Midbrain (tissue), 1 donor: ENCODE measurements around the gene GARIN5B.
"Not testable (repeated sequence)": the region's sequence is repeated elsewhere in the genome, so short reads cannot be mapped to it uniquely, and the experiment has no call there.

Experiments
- DNase-seq: peaks from one replicate; lab custom pipeline; 2025; lab: John Stamatoyannopoulos, UW

Gene GARIN5B

GRCh38 chr19:55348317-55349034 is 14.6 kb downstream of the GARIN5B start:
- DNase-seq: no peak

DNA sequence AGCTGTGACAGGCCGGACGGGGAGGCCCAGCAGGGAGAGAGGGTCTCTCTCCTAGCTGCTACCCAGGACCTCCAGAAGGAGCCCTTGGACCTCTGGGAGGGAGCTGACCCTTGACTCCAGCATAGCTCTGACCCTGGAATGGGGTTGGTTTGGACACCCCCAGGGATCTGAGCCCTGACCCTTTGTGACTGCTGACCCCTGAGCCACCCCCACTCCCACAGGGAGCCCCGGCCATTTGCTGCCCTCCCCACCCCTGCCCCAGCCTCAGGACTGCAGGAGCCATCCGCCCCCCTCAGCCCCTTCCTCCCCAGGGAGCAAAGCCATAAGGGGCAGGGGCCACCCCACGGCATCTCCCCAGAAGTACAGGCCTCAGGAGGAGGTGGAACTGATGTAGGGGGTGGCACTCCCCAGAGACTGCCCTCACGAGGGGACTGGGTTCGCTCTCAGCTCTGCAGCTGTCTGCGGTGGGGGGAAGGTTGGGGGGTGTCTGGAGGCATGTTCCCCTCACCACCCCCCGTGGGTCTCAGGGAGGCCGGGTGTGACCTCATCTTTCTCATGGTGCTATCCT is 15.5 kb downstream of the GARIN5B start:
- no peak for DNase-seq

DNA sequence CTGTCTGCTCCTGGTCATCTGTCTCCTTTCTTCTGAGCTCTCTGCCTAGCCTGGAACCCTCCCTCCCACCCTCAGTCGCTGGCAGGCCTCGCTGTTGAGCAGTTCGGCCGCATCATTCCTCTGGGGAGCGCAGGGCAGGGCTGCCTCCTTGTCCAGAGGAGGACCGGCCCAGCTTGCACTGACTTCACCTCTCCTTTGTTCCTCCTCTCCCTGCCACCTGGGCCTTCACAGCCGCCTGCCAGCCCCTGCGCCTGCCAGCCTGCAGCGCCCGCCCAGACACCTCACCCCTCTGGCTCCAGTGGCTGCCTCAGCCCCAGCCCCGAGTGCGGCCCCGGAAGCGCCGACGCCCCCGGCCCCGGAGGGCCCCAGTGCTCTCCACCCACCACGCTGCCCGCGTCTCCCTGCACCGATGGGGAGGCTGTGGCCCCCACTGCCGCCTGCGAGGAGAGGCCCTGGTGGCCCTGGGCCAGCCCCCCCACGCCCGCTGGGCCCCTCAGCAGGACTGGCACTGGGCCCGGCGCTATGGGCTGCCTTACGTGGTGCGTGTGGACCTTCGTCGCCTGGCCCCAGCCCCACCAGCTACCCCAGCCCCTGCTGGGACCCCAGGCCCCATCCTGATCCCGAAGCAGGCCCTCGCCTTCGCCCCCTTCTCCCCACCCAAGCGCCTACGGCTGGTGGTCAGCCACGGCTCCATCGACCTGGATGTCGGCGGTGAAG is 16.2 kb downstream of the GARIN5B start:
- no peak for DNase-seq

DNA sequence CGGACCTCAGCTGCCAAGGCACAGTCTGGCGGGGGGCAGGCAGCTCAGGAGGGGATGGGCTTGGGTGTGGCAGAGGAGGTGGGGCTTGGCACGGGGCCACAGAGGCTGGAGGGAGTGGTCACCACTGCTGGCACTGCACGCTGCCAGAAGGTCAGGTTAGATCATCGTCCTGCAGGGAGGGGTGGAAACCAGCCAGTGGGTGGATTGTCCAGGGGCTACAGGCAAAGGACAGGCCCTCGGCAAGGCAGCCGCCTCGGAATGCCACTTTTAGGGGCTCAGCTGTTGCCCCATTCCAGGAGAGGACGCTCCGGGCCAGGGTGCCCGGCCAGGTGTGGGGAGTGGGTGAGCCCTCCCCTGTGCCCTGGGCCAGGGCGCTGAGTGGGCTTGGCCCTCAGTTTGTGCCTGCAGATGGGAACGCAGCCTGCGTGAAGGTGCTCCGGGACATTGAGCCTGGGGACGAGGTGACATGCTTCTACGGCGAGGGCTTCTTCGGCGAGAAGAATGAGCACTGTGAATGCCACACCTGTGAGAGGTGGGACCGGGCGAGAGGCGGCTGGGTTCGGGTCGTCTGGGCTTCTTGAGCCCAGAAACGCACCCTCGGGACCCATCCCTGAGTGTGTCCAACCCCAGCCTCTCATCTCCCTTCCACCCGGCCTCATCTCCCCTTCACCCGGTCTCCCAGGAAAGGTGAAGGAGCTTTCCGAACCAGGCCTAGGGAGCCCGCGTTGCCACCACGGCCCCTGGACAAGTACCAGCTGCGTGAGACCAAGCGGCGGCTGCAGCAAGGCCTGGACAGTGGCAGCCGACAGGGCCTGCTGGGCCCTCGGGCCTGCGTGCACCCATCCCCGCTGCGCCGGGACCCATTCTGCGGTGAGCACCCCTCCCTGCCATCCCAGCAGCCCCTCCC is 17.0 kb downstream of the GARIN5B start:
- DNase-seq: no peak

DNA sequence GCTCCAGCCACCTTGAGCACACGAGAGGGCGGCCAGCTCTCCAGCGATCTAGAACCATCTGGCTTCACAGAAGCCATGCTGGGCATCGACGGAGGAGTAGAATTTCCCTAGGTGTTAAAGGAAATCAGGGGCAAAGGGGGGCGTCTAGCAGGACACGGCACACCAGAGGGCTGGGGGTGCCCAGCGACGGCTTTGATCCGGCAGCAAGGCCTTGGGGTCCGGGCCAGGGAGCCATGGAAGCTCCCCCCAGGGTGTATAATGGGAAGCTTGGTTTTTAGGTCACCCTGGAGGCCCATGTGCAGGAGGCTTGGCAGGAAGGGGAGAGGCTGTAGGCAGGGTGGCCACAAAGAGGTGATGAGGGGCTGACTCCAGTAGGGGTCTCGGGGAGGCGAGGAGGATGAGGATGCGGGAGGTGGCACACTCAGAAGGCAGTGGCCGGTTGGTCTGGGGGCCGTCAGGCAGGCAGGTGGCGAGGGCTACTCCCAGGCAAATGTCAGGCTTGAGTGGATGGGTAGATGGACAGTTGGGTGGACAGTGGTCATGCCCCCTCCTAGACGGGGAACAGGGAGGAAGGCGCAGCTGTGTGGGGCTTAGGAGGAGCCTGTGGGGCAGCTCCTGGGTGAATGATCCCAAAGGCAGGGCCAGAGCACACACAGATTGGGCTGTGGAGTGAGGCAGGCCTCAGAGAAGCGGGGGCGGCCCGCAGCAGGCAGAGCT is 17.8 kb downstream of the GARIN5B start:
- no peak for DNase-seq

GRCh38 chr19:55344444-55344843 is 18.6 kb downstream of the GARIN5B start:
- peak; percentile 52 for DNase-seq

- DNase-seq: no peak
These were observed 21.2 kb downstream of the GARIN5B start for GRCh38 chr19:55341595-55342531.

DNA sequence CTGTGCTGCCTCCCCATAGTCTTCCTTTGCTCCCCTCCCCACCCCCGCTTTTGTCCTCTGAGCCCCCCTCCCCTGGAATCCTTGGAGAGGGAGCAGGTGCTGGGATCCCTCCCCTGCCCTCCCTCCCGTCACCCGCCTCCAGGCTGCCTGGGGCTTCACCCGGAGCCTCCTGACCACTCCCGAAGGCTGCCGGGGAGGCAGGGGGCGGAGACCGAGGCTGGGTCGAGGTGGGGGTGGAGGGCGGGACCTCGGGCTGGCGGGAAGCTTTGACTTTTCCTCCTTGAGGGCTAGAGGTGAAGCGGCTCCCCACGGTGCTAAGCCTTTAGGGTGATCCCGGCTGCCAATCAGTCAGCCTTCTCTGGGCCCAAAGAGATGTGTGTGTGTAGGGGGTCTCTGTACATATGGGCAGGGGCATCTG is 21.9 kb downstream of the GARIN5B start:
- peak; percentile 33 for DNase-seq

DNA sequence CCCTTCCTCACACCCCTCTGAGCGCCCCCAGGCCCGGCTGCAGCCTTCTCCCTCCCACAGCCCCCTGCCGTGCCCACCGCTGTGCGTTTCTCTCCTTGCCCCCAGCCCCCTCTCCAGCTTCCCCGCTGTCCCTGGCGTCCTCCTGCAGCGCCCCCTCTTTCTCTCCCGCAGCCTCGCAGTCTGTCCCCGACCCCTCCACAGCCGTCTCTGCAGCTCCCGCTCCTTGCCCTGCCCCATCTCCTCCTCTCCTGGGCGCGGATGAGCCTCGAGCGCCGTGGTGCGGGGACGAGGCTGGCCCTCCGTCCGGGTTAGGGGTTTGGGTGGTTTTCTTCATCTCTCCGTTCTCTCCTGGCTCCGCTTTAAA is 22.3 kb downstream of the GARIN5B start:
- no peak for DNase-seq

GRCh38 chr19:55339889-55340783 is 22.9 kb downstream of the GARIN5B start:
- no peak for DNase-seq

DNA sequence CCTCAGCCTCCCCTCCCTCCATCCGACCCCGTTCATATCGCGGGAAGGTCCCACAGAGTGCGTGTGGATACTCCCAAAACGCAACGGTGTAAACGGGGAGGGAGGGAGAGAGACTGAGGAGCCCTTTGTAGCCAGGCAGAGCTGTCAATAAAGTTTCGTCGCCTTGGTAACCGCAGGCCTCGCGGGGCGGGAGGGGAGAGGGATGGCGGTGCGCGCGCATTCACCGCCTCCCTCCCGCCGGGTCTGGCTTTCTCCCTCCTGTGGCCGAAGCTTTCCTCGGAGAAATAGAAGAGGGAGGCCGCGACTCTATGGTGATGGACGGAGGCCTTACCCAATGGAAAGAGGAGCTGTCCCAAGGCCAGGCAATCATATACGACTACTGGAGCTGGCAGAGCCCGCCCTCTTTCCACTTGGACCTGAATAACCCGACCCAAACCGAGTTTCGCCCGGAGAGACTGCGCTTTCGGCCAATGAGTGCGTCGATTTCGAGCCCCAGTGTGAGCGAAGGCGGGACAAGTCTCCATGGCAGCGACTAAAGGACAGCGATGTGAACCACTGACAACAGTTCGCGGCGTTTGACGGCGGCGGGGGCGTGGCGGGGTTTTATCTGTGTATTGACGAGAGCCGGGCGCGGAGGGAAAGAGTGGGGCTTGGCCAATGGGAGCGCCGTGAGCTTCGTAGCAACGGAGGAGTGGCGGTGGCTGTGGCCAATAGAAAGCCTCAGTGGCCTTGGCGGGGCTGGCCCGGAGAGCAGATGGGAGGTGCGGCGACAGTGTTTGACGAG is 23.8 kb downstream of the GARIN5B start, which contains the start of gene KMT5C:
KMT5C (plus strand) TSS at position 772 of the 784 bp plus-strand sequence. CDS start 2,061 bp downstream, outside the sequence.
- DNase-seq: peak; percentile 100

DNA sequence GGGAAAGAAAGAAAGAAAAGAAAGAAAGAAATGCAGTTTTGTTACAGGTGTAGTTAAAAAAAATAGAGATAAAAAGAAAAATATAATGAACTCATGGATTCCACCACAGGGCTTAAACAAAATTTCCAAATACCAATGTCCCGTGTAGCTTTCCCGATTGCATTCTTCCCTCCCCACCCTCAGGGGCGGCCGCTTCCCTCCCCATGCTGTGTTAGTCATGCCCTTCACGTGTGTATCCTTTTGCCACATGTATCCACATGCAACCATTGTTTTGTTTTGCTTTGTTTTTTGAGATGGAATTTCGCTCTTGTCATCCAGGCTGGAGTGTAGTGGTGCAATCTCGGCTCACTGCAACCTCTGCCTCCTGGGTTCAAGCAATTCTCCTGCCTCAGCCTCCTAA is 27.0 kb downstream of the GARIN5B start:
- DNase-seq: no peak

- DNase-seq: no peak
These were observed 29.2 kb downstream of the GARIN5B start for GRCh38 chr19:55333870-55334269.

- not testable (repeated sequence) for DNase-seq
These were observed 33.3 kb downstream of the GARIN5B start for GRCh38 chr19:55329791-55330190.

- DNase-seq: not testable (repeated sequence)
These were observed 34.2 kb downstream of the GARIN5B start for GRCh38 chr19:55328774-55329318.

GRCh38 chr19:55325172-55325571 is 37.9 kb downstream of the GARIN5B start, which contains the start of gene TMEM150B:
TSS of gene TMEM150B (minus strand) at chr19:55325341. CDS start at chr19:55321036, 4,305 bp downstream.
- peak; percentile 2 for DNase-seq

GRCh38 chr19:55324662-55325061 is 38.4 kb downstream of the GARIN5B start:
- no peak for DNase-seq
